IMR-90 (cell line): ENCODE data around the gene RPS15. TPM values are rescaled to one million over a fixed set of nuclear protein-coding genes. Genes with fewer than 3 reads are reported as not detected.

ENCODE experiments used
- ATAC-seq: fragments of 200-7000 bp; cut with Tn5 transposase; 2 replicates; pipeline ENCODE4 v1.9.1; 2020; ENCODE audit warnings: low read depth, mild to moderate bottlenecking, moderate library complexity
- BruUV-seq: library from RNA; stranded (reverse); fragments of 400-500 nt; replicated peaks from 2 replicates; lab custom pipeline; 2021; lab: Mats Ljungman, UMichigan
- CTCF ChIA-PET: fragments of 300-600 bp; formaldehyde crosslinking; extraction: SDS; loops from one replicate; lab custom pipeline; 2021; ENCODE audit warnings: antibody characterized with exemption; lab: Yijun Ruan, JAX
- POLR2A ChIA-PET: fragments of 300-600 bp; sonication (Branson Sonifier 250); formaldehyde crosslinking; loops from one replicate; lab custom pipeline; 2022; ENCODE audit warnings: antibody characterized with exemption; ENCODE audit not compliant: unreplicated experiment; lab: Charles Lee
- DNase-seq: peaks from one replicate; pipeline ENCODE4 v3.0.0; 2013
- H2AFZ ChIP-seq: replicated peaks from 2 replicates; pipeline ENCODE3; 2013; ENCODE audit warnings: low read length, mild to moderate bottlenecking; ENCODE audit not compliant: poor library complexity
- H2AK5ac ChIP-seq: 2 replicates; pipeline ENCODE4 v1.6.1; 2013; ENCODE audit warnings: low read depth, low read length, inconsistent platforms
- H2AK9ac ChIP-seq: replicated peaks from 2 replicates; pipeline ENCODE3; 2013; ENCODE audit warnings: mild to moderate bottlenecking, low read depth, low read length, moderate library complexity; ENCODE audit not compliant: poor library complexity
- H2BK120ac ChIP-seq: 2 replicates; pipeline ENCODE4 v1.6.1; 2013; ENCODE audit warnings: low read depth, low read length, inconsistent platforms
- H2BK15ac ChIP-seq: 3 replicates; pipeline ENCODE4 v1.6.1; 2013; ENCODE audit warnings: low read depth, low read length, inconsistent platforms
- H2BK20ac ChIP-seq: 2 replicates; pipeline ENCODE4 v1.6.1; 2013; ENCODE audit warnings: low read depth, mild to moderate bottlenecking, inconsistent platforms, low read length, moderate library complexity
- H2BK5ac ChIP-seq: 2 replicates; pipeline ENCODE4 v1.6.1; 2013; ENCODE audit warnings: mild to moderate bottlenecking, low read depth, low read length, inconsistent platforms; ENCODE audit not compliant: poor library complexity, severe bottlenecking
- H3K14ac ChIP-seq: replicated peaks from 2 replicates; pipeline ENCODE4 v1.6.1; 2013; ENCODE audit warnings: low read depth, low read length, inconsistent platforms
- H3K18ac ChIP-seq: 2 replicates; pipeline ENCODE4 v1.6.1; 2013; ENCODE audit warnings: low read depth, low read length, control low read depth
- H3K23ac ChIP-seq: 2 replicates; pipeline ENCODE4 v1.6.1; 2013; ENCODE audit warnings: low read depth, low read length, inconsistent platforms
- H3K27ac ChIP-seq: 2 replicates; pipeline ENCODE4 v1.5.1; 2013; ENCODE audit warnings: mild to moderate bottlenecking, control low read depth, low read length; ENCODE audit not compliant: insufficient read depth
- H3K27me3 ChIP-seq: 2 replicates; pipeline ENCODE4 v1.6.1; 2013; ENCODE audit warnings: low read length; ENCODE audit not compliant: control insufficient read depth, insufficient read depth
- H3K36me3 ChIP-seq: 2 replicates; pipeline ENCODE4 v1.6.1; 2013; ENCODE audit warnings: low read length, mixed read lengths; ENCODE audit not compliant: control insufficient read depth, insufficient read depth
- H3K4ac ChIP-seq: 2 replicates; pipeline ENCODE4 v1.6.1; 2013; ENCODE audit warnings: low read depth, low read length, inconsistent platforms
- H3K4me1 ChIP-seq: 2 replicates; pipeline ENCODE4 v1.6.1; 2013; ENCODE audit warnings: low read length, mixed read lengths; ENCODE audit not compliant: control insufficient read depth, insufficient read depth
- H3K4me2 ChIP-seq: 2 replicates; pipeline ENCODE4 v1.6.1; 2013; ENCODE audit warnings: low read depth, mild to moderate bottlenecking, control low read depth, low read length, moderate library complexity
- H3K4me3 ChIP-seq: 2 replicates; pipeline ENCODE4 v1.5.1; 2013; ENCODE audit warnings: low read depth, mild to moderate bottlenecking, control low read depth, low read length, moderate library complexity; ENCODE audit not compliant: insufficient read depth
- H3K56ac ChIP-seq: 2 replicates; pipeline ENCODE4 v1.6.1; 2013; ENCODE audit warnings: low read length, inconsistent platforms; ENCODE audit not compliant: insufficient read depth; ENCODE audit errors: extremely low read depth
- H3K79me1 ChIP-seq, 2 experiments: 2 replicates each; pipeline ENCODE4 v1.6.1; 2013; ENCODE audit warnings: low read length in 2 of 2, inconsistent platforms in 1 of 2, low read depth in 1 of 2
- H3K9ac ChIP-seq: 2 replicates; pipeline ENCODE4 v1.6.1; 2013; ENCODE audit warnings: low read depth, low read length, control low read depth
- H3K9me1 ChIP-seq: 2 replicates; pipeline ENCODE4 v1.6.1; 2013; ENCODE audit warnings: low read length, inconsistent platforms; ENCODE audit not compliant: insufficient read depth
- H3K9me3 ChIP-seq: 2 replicates; pipeline ENCODE4 v1.6.1; 2013; ENCODE audit warnings: low read length; ENCODE audit not compliant: control insufficient read depth, insufficient read depth
- H4K20me1 ChIP-seq: 2 replicates; pipeline ENCODE4 v1.6.1; 2013; ENCODE audit warnings: low read length, inconsistent platforms; ENCODE audit not compliant: insufficient read depth
- H4K5ac ChIP-seq: 2 replicates; pipeline ENCODE4 v1.6.1; 2013; ENCODE audit warnings: mild to moderate bottlenecking, low read depth, low read length, control low read depth
- H4K8ac ChIP-seq, 2 experiments: 2 replicates each; pipeline ENCODE4 v1.6.1; 2013; ENCODE audit warnings: low read depth in 2 of 2, low read length in 2 of 2, control low read depth in 1 of 2, inconsistent platforms in 1 of 2
- H4K91ac ChIP-seq: 2 replicates; pipeline ENCODE4 v1.6.1; 2013; ENCODE audit warnings: low read depth, low read length, inconsistent platforms; ENCODE audit not compliant: insufficient read depth
- BHLHE40 ChIP-seq: fragments of 150-350 bp; IDR thresholded peaks from 2 replicates; pipeline ENCODE4 v1.6.1; 2016; ENCODE audit warnings: mild to moderate bottlenecking, low read depth, low read length
- CEBPB ChIP-seq: IDR thresholded peaks from 2 replicates; pipeline ENCODE4 v1.6.1; 2012; ENCODE audit warnings: low read depth, low read length, improper control_type of control experiment
- CHD1 ChIP-seq: IDR thresholded peaks from 2 replicates; pipeline ENCODE4 v1.6.1; 2012; ENCODE audit warnings: low read depth, low read length, improper control_type of control experiment
- FOS ChIP-seq: fragments of 150-350 bp; IDR thresholded peaks from 2 replicates; pipeline ENCODE4 v1.6.1; 2016; ENCODE audit warnings: low read depth, low read length
- MXI1 ChIP-seq: IDR thresholded peaks from 2 replicates; pipeline ENCODE4 v1.6.1; 2012; ENCODE audit warnings: low read depth, mild to moderate bottlenecking, low read length, moderate library complexity, borderline replicate concordance
- POLR2A ChIP-seq: IDR thresholded peaks from 2 replicates; pipeline ENCODE4 v1.6.1; 2012; ENCODE audit warnings: mild to moderate bottlenecking, low read depth, low read length
- RAD21 ChIP-seq: IDR thresholded peaks from 2 replicates; pipeline ENCODE4 v1.6.1; 2012; ENCODE audit warnings: low read length, improper control_type of control experiment
- RCOR1 ChIP-seq: IDR thresholded peaks from 2 replicates; pipeline ENCODE4 v1.6.1; 2012; ENCODE audit warnings: mild to moderate bottlenecking, low read length, improper control_type of control experiment; ENCODE audit not compliant: insufficient replicate concordance
- RFX5 ChIP-seq: IDR thresholded peaks from 2 replicates; pipeline ENCODE4 v1.8.0; 2012; ENCODE audit warnings: low read depth, mild to moderate bottlenecking, low read length, moderate library complexity
- SMC3 ChIP-seq: fragments of 150-350 bp; IDR thresholded peaks from 2 replicates; pipeline ENCODE4 v1.6.1; 2016; ENCODE audit warnings: low read depth, mild to moderate bottlenecking, antibody characterized with exemption, low read length, moderate library complexity
- WGBS, 2 experiments: methylation state at CpG; one replicate each; pipeline versions ENCODE4 v1.1.5 to v1.1.7; 2013; ENCODE audit warnings: missing lambda C conversion rate in 2 of 2; ENCODE audit not compliant: insufficient read length in 1 of 2; ENCODE audit errors: extremely low coverage in 2 of 2; 5-methylcytosine and 5-hydroxymethylcytosine counted together
- dilution Hi-C: fragments of 300-500 bp; cut with HindIII; formaldehyde crosslinking; loops from one replicate; pipeline ENCODE4 v1.14.3; 2018; ENCODE audit warnings: low sequenced_read_pairs; ENCODE audit not compliant: unreplicated experiment
- in situ Hi-C: fragments of 300-500 bp; cut with MboI; formaldehyde crosslinking; loops from 3 replicates; pipeline ENCODE4 v1.14.3; 2019; ENCODE audit warnings: low sequenced_read_pairs, inconsistent platforms, mixed read lengths
- intact Hi-C: fragments of 100-400 bp; cut with micrococcal nuclease; formaldehyde crosslinking; loops from 2 replicates; pipeline ENCODE4 v1.10.0; 2022
- polyA plus RNA-seq, 3 experiments: library from polyadenylated mRNA; depleted of rRNA; stranded (reverse); fragments of >200 nt; gene quantifications; 2 replicates each; pipeline ENCODE4 v1.2.3, GENCODE V29; 2012; ENCODE audit warnings: low replicate concordance in 1 of 3
- total RNA-seq: library from RNA; depleted of rRNA; stranded (reverse); fragments of >200 nt; gene quantifications from 2 replicates; pipeline ENCODE4 v1.2.3, GENCODE V29; 2012
- TF ChIP-seq, protein P1 (sequence below): fragments of 150-350 bp; IDR thresholded peaks from 2 replicates; pipeline ENCODE4 v1.6.1; 2017; ENCODE audit warnings: mild to moderate bottlenecking, antibody characterized with exemption, low read length, low read depth

The RPS15 gene
- total and polyA plus RNA-seq, 2 of the 4 experiments (the other 2 are of a cell fraction) = 1,179 to 1,855 TPM

DNA sequence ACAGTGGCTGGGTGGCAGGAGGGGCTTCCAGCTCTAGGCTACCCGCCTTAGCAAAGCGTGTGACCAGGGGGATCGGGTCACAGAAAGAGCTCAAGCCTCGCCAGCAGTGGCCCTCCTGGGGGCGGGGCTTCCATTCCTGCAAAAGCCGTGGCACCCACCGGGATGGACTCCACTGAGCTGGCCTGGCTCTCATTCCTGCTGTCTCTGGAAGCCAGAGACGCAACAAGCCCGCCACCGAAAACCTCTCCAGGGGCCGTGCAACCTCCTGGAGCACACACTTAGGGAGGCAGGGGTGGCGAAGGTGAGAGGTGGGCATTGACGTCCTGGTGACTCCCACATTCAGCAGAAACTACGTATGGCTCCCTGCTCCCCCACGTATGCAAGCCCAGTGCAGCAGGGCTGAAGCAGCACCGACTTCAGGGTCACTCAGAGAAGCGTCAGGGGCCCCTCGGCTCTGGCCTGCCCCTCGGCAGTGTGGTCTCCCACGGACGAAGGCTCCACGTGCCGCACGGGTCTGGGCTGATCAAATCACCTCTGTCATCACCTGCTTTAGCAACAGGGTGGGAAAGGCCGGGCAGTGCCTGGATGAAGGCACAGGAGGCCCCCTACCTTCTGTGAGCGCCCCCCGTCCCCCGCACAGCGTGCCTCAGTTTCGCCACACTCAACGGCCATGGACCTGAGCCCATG lies 37.7 kb downstream of the RPS15 start:
- WGBS, 2 experiments = 99% methylated on average over 13 of the region's 31 CpGs; no CpG with 5 or more reads in 1 of the 2 experiments
- Histone ChIP-seq H2AFZ (no peak overlapping the region), H3K27ac (no peak overlapping the region), H2BK15ac (no peak overlapping the region), H3K27me3 (peaks cover 19% of the 10 kb centered on the region), H4K20me1 (peaks cover 57% of the 10 kb centered on the region), H2AK9ac (no peak overlapping the region), H2BK20ac (no peak overlapping the region), H2BK5ac (no peak overlapping the region), H3K18ac (no peak overlapping the region), H4K8ac (no peak overlapping the region), H3K4me2 (no peak overlapping the region), H2AK5ac (no peak overlapping the region), H4K5ac (no peak overlapping the region), H3K23ac (no peak overlapping the region), H3K14ac (no peak overlapping the region), H2BK120ac (no peak overlapping the region), H3K36me3 (peaks cover 9% of the 10 kb centered on the region), H3K9me1 (0 out of 2 replicates have a peak, but pooled peaks cover 3% of the 10 kb centered on the region), H3K4ac (no peak overlapping the region), H3K4me3 (no peak overlapping the region), H3K4me1 (peaks cover 3% of the 10 kb centered on the region), H3K56ac (no peak overlapping the region), H3K79me1 (peaks cover 10 to 54% of the 10 kb centered on the region in 2 experiments), H4K91ac (no peak overlapping the region), H3K9me3 (no peaks in the 10 kb centered on the region), H3K9ac (no peak overlapping the region)
- ChIA-PET POLR2A (no interaction called here), CTCF (no interaction called here)
- intact Hi-C loops (no loop called here), dilution Hi-C loops (no loop called here), in situ Hi-C loops (no loop called here)
- no peak for ATAC-seq
- TF ChIP-seq RAD21 = no peak
- TF ChIP-seq MXI1 = no peak
- TF ChIP-seq RCOR1 = no peak
- no peak for TF ChIP-seq CHD1
- TF ChIP-seq FOS = no peak
- no peak for TF ChIP-seq BHLHE40
- TF ChIP-seq POLR2A = no peak
- no peak for TF ChIP-seq CEBPB
- no peak for TF ChIP-seq SMC3
- no peak for TF ChIP-seq RFX5
- TF ChIP-seq, protein P1, sequence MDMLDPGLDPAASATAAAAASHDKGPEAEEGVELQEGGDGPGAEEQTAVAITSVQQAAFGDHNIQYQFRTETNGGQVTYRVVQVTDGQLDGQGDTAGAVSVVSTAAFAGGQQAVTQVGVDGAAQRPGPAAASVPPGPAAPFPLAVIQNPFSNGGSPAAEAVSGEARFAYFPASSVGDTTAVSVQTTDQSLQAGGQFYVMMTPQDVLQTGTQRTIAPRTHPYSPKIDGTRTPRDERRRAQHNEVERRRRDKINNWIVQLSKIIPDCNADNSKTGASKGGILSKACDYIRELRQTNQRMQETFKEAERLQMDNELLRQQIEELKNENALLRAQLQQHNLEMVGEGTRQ = no peak
- DNase-seq = no peak
- BruUV-seq = no TSS peak
